Stomach (tissue), 4 donors: ENCODE results near the gene LIN7C.

Experiments
- EP300 ChIP-seq: sonication (generic); formaldehyde crosslinking; IDR thresholded peaks from one replicate; pipeline ENCODE4 v1.6.1; 2017; ENCODE audit warnings: antibody characterized with exemption
- POLR2A ChIP-seq, 4 donors: fragments of 450-650 bp; IDR thresholded peaks; one replicate each; pipeline ENCODE4 v1.6.1; 2016; ENCODE audit warnings: antibody characterized with exemption in 4 of 4, control low read depth in 2 of 4, mild to moderate bottlenecking in 1 of 4, moderate library complexity in 1 of 4
- TF ChIP-seq, protein P1 (sequence below), 7 experiments: fragments of 450-650 bp in 4 of 7; fragments of 200-600 bp in 3 of 7; sonication (generic) in 3 of 7; IDR thresholded peaks; one replicate each; pipeline ENCODE4 v1.5.1; 2016 to 2019; ENCODE audit warnings: antibody characterized with exemption in 7 of 7, control low read depth in 2 of 7, mild to moderate bottlenecking in 1 of 7

DNA sequence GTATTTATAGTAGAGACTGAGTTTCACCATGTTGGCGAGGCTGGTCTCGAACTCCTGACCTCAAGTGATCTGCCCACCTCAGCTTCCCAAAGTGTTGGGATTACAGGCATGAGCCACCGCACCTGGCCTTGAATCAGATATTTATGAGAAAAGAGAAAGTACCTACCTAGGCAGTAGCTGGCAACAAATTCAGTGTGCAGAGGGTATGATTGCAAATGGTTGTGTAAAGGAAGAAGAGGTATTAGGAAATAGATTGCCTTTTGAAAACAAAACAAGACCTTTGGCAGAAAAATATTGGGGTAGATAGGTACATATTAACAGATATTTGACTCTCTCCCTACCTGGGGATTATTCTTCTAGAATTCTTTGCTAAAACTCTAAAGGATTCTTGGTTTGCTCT, 38.5 kb upstream of the LIN7C start:
- TF ChIP-seq POLR2A (IDR thresholded peaks at IDR 0.05) (no peak), EP300 (no peak)
- TF ChIP-seq, protein P1, sequence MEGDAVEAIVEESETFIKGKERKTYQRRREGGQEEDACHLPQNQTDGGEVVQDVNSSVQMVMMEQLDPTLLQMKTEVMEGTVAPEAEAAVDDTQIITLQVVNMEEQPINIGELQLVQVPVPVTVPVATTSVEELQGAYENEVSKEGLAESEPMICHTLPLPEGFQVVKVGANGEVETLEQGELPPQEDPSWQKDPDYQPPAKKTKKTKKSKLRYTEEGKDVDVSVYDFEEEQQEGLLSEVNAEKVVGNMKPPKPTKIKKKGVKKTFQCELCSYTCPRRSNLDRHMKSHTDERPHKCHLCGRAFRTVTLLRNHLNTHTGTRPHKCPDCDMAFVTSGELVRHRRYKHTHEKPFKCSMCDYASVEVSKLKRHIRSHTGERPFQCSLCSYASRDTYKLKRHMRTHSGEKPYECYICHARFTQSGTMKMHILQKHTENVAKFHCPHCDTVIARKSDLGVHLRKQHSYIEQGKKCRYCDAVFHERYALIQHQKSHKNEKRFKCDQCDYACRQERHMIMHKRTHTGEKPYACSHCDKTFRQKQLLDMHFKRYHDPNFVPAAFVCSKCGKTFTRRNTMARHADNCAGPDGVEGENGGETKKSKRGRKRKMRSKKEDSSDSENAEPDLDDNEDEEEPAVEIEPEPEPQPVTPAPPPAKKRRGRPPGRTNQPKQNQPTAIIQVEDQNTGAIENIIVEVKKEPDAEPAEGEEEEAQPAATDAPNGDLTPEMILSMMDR (IDR thresholded peaks at IDR 0.05): no peak
